ENCODE measurements around the gene TCOF1.
A peak's percentile ranks its signal among the peaks of the same experiment; 100 is the strongest.

TCOF1 gene

DNA sequence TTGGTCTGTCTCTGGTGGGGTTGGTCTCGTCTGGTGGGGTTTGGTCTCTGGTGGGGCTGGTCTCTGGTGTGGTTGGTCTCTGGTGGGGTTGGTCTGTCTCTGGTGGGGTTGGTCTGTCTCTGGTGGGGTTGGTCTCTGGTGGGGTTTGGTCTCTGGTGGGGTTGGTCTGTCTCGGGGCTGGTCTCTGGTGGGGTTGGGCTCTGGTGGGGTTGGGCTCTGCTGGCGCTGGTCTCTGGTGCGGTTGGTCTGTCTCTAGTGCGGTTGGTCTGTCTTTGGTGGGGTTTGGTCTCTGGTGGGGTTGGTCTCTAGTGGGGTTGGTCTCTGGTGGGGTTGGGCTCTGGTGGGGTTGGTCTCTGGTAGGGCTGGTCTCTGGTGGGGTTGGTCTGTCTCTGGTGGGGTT is 71.5 kb downstream of the TCOF1 start:
- no peak for DNase-seq (ENCODE audit: low read depth)

DNA sequence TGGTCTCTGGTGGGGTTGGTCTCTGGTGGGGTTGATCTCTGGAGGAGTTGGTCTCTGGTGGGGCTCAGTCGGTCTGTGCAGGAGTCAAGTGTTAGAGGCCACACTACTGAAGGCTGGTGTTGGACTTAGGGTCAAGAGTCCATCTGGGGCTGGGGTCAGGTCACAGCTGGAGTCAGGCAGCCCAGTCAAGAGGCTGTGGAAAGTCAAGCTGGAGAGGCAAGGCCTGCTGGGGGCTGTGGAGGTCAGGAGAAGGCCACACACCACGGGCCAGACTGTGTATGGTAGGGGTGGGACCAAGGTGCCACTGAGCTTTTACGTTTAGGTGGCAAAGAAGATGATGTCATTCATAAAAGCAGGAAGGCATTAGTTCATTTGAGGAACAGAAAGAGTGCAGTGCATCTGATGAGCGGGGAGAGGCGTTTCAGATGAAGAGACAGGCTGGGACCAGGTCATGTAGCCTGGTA is 71.9 kb downstream of the TCOF1 start:
- no peak for DNase-seq (ENCODE audit: low read depth)

DNA sequence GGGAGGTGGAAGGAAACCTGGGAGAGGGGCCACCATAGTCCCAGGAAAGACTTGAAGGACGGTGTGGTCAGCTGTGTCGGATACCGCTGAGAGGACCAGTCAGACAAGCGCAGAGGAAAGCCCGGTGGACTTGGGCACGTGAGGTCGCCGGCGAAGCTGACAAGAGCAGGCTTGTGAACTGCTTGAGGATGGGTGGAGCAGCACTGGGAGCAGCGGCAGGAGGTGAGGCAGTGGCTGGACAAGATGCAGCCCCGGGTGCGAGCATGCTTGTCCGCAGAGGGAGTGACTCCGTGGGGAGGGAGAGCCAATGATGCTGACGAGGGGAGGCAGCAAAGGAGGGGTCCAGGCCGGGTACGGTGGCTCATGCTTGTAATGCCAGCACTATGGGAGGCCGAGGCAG is 73.6 kb downstream of the TCOF1 start:
- DNase-seq (ENCODE audit: low read depth): no peak

DNA sequence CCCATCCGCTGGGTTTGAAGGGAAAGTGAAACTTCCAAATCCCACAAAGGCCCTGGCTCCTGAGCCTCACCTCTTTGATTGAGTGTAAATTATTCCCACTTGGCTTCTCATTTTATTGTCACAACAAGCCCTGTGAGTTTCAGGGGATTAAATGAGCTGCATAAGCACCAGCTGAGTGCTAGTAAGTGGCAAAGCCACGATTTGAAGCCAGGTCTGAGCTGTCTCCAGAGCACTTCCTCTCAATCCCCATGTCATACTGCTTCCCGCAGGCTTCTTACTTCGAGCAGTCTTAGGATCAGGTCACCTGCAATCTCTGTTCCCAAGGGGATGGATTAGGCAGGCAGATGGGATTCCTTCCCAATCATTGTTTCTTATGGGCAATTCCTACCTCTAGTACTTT is 74.1 kb downstream of the TCOF1 start:
- no peak for DNase-seq (ENCODE audit: low read depth)

DNA sequence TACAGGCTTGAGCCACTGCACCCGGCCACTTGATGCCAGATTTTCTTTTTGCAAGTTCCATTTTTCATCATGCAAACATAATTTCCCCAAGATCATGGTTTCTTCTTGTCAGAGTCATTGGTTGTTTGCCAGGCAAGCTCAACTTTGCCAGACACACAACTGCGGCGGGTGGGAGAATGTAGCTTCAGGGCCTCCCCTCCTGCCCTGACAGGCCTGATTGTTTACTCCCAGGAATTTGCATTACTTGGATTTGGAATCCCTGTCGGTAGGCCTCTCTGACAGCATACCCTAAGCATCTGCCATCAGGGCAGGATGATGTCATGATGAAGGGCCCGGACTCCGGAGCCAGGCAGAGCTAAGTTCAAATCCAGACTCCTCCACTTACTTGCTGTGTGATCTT is 77.0 kb downstream of the TCOF1 start:
- peak; percentile 98 for DNase-seq (ENCODE audit: low read depth)

DNA sequence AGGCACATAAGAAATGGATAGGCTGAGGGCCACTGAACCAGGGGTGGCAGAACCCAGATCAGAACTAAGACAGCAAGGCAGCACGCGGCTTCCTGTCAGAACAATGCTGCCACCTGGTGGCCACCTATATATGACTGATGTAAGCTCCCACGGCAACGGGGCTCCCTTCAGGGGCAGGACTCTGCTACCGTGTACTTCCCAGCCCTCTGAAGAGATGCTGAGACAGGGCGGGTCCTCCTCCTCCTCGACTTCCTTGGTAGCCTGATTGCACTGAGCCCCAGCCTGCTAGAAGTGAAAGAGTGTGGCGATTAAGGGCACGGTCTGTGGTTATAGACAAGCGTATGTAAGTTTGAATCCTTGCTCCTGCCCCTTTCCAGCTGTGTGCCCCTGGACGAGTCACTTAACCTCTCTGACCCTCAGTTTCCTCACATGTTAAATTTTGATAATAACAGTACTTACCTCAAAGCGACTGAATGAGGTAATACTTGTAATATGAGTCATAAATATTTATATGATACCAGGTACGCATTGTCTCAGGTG is 78.7 kb downstream of the TCOF1 start:
- peak; percentile 82 for DNase-seq (ENCODE audit: low read depth)

DNA sequence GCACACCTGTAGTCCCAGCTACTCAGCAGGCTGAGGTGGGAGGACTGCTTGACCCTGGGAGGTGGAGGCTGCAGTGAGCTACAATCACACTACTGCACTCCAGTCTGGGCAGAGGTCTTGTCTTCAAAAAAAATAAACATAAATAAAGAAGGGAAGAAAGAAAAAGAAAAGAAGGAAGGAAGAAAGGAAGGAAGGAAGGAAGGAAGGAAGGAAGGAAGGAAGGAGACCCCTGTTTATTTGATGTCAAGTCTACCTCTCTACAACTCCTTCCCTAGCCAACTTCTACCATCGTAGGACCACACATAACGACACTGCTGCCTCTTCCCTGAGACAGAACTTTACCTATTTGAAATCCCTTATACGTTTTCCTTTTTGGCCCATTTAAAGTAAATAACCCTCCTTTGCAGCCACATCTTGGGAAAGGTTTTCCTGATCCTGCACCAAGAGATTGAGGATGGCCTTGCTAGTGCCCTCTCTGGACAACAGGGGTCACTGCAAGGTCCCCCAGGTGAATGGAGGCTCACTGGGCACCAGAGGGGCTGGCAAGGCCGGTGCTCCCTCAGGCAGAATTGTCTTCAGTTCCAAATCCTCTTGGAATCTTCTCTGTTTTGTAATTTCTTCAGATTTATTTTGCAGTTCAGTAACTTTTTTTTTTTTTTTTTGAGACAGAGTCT is 81.5 kb downstream of the TCOF1 start:
- peak; percentile 42 for DNase-seq (ENCODE audit: low read depth)

DNA sequence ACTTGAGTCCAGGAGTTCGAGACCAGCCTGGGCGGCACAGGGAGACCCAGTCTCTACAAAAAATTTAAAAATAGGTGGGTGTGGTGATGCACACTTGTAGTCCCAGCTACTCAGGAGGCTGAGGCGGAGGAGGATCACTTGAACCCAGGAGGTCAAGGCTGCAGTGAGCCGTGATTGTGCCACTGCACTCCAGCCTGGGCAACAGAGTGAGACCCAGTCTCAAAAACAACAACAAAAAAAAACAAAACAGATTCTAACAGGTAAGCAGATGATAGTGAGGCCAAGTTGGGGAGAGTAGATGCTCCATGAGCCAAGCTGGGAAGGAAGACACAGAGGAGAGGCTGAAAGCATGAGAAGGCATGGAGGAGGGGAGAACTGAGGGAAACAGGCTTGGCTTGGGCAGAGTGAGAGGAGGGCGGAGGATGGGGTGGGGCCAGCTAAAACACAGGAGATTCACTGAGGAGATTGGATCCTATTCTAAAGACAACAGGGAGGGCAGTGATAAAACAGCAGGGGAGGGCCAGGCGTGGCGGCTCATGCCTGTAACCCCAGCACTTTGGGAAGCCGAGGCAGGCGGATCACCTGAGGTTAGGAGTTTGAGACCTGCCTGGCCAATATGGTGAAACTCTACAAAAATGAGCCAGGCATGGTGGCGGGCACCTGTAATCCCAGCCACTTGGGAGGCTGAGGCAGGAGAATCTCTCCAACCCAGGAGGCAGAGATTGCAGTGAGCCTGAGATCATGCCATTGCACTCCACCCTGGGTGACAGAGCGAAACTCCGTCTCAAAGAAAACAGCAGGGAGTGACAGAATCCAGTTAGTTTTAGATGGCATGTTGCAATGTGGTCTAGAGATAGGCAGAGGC is 83.7 kb downstream of the TCOF1 start:
- DNase-seq (ENCODE audit: low read depth): no peak

DNA sequence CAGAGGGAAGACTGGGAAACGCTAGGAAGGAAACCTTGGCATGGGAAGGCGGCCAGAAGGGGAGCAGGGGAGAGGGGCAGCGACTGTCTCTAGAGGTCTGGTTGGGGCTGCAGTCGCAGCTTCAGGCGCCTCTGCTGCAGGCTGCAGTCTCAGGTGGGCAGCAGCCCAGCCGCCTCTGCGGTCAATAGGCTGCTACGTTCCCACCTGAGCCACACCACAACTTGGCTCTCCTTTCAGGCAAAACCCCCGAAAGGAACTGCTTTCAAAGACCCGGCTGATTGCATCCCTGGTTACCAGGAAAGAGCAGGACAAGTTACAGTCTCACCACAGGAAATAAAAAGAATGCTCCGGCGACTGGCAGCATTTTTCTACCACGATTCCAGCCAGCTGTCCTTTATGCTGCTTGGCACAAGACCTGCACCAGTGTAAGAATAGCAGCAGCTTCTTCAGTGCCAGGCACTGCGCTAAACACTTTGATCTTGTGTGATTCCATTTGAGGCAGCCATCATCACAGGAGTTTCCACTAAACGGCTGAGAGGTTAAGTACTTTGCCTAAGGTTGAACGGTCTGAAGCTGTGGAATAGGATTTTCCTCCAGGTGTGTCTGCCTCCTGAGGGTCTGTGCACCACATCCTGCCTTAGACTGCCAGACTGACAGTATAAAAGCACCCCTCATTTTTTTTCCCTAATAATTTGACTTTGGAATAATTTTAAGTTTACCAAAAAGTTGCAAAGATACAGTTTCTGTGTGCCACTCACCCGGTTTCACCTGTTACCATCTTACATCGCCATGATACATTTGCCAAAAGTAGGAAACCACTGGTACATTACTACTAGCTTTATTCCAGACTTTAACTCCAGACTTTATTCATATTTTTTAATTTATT is 84.6 kb downstream of the TCOF1 start:
- no peak for DNase-seq (ENCODE audit: low read depth)

DNA sequence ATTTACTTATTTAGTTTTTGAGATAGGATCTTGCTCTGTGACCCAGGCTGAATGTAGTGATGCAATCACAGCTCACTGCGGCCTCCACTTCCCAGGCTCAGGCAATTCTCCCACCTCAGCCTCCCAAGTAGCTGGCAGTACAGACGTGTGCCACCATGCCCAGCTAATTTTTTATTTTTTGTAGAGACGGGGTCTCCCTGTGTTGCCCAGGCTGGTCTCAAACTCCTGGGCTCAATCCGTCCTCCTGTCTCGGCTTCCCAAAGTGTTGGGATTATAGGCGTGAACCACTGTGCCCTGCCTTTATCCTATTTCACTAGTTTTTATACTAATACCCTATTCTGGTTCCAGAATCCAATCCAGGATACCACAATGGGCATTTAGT is 85.2 kb downstream of the TCOF1 start:
- no peak for DNase-seq (ENCODE audit: low read depth)

DNA sequence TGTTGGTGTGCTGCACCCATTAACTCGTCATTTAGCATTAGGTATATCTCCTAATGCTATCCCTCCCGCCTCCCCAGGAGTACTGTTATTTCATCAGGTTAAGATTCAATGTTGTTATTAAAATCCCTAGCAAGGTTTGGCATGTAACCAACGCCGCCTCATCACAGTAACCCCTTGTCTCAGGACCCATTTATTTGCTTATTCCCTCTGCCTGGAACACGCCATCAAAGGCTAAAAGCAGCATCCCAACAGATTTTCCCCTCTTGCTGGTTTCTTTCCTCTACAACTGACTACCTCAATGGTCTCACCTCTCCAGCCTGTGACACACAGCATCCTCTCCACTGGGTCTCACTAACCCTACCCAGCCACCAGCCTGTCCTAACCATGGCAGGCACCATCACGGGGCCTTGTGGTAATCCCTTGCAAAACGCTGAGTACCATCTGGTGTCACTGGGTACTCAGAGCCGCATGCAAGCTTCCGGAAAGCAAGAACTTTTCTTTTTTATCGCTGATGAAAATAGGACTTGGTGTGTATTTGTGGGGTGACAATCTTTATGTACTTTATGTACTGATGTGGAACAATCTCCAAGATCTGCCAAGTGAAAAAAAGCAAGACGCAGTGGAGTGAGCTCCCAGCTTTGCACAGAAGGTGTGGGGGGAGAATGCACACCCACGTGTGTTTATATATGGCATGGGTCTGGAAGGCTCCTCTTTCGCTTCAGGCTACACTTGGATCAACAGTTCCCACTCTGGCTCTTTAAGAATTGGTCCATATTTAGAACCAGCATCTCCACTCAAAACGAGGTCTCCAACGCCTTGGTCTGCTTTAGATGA is 86.0 kb downstream of the TCOF1 start:
- DNase-seq (ENCODE audit: low read depth): no peak

DNA sequence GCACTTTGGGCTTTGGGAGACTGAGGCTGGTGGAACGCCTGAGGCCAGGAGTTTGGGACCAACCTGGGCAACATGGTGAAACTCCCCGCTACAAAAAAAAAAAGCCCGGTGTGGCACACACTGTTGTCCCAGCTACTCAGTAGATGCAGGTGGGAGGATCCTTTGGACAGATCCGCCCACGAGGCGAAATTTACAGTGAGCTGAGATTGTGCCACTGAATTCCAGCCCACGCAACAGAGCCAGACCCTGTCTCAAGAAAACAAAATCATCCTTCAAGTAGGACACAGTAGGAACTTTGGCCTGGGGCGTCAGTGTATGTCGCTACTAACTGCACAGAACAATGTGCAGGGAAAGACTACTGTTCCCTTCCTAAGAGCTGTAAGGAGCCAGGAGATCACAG is 87.3 kb downstream of the TCOF1 start:
- DNase-seq (ENCODE audit: low read depth): no peak

DNA sequence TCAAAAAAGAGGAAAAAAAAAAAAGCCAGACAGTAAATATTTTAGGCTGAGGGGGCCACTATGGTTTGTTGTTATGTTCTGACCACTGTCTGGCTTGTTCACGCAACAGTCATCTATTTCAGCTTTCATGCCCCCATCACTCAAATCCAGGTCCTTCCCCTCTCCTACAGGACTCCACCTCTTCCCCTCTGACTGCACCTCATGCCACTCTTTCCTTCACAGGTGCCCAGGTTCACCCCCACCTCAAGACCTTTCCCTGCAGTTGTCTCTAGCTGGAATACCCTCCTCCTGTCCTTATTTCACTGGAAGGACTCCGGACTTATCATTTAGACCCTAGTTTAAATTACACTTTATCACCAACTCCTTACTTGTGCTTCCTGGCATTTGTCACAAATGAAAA is 88.6 kb downstream of the TCOF1 start:
- no peak for DNase-seq (ENCODE audit: low read depth)

DNA sequence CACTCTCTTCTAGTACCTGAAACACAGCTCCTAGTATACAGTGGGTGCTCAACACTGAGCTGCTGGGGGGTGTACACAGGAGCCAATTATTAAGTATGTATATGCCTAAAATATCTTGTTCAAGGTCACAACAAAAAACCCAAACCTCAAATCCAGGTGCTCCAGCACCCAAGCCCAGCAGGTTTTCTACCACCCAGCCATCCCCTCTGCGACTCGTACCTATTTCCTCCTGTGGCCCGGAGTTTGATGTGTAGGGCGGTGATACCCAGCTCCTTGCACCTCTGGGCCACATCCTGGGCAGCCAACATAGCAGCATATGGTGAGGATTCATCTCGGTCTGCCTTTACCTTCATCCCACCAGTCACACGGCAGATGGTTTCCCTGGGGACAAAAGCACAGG is 89.1 kb downstream of the TCOF1 start:
- no peak for DNase-seq (ENCODE audit: low read depth)

DNA sequence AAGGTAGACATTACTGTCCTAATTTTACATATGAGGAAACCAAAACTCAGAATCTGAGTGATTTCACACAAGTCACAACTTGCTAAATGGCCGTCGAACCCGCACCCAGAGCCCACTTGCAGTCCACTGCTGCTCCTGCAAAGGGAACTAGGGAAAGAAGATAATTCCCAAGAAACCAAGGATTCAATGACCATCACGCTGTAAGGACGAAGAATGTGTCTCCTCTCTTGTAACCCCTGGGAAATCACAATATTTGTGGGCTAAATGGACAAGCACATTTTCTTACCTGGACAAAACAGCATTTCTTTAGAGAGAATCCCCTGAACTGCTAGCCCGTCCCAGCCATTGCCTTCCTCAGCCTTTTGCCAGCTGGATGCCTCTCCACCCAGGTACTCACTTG is 89.7 kb downstream of the TCOF1 start:
- no peak for DNase-seq (ENCODE audit: low read depth)

DNA sequence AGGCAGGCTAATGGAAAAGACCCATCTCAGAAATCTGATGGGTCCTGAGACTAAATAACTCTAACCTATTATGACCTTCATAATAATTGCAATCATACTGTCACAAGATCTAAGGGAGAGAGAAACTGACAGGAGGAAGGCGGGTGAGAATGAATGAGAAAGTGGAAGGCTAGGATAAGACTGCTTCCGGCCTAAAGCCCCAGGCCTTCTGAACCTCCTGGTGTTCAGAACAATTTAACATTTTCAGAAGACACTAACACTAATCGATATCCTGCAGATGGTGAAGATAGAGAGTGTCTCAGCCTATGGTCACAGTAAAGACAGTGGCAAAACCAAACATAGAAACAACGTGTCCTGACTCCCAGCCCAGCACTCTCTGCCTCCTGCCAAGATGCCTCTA is 90.8 kb downstream of the TCOF1 start:
- peak; percentile 27 for DNase-seq (ENCODE audit: low read depth)

DNA sequence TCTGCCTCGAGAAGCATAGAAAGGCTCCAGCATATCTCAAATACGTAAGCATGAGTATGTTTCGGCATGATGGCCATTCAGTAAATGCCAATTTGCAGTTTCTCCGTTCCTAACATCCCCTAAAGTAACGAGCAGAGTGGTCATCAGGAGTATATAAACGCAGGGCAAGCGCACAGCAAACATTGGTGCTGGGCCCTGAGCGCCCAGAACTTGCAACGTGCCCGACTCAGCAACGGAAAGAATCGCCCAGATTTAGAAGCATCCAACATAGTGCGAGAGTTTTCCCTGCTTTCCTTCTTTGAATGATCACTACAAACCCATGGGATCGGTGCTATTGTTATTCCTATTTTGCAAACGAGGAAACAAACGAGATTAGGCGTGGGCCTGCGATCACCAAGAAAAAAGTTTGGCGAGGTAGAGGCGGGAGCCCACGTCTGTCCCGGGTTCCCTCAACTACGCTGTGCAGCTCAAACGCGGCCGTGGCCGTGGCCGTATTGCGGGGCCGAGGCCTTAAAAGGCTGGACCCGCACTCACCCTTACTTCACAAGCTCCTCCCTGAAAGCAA is 91.5 kb downstream of the TCOF1 start:
- no peak for DNase-seq (ENCODE audit: low read depth)

Measured in amniotic epithelial cell (primary cell).